ENCODE results near the gene ZNF345. TPM values are rescaled to one million over a fixed set of nuclear protein-coding genes. Genes with fewer than 3 reads are reported as not detected.

The ZNF345 gene
- total RNA-seq = 1 to 10 TPM; 3.0 to 4.5 TPM
- long read RNA-seq, partial matches to known transcripts = 0 of 4 reads
- long read RNA-seq, other reads (novel, unspliced or antisense) = 2 of 4 reads

GRCh38 chr19:36850559-36851442 is at the start of gene ZNF345:
Gene ZNF345 (plus strand): TSS chr19:36850876. CDS start chr19:36876831, 25,955 bp downstream.
- intact Hi-C loops (cut with DNase I) = no loop called here
- peak; percentile 97 to 98 for ATAC-seq
- peak; percentile 93 for DNase-seq

GRCh38 chr19:36805364-36805763 is 45.3 kb upstream of the ZNF345 start:
- DNase-seq (no peak), ATAC-seq (no peak)
- intact Hi-C loops (cut with DNase I) = no loop called here

DNA sequence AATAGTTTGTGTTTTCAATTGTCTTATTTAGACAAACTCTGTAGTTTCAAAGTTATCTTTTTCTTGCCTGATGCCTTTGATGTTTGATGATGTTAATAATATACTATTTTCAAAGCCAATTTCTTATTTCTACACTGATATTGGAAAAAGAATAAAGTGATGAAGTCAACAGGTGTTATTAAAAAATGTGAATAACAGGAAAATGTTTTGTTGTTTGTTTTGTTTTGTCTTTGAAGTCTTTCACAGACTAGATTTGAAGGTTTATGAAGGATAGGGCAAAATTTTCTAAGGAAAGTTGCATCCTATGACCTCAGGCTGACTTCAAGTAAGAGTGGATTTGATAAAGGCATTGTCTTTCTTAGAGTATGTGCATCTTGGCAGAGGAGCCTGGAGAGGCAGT is 43.6 kb upstream of the ZNF345 start:
- ATAC-seq (no peak), DNase-seq (no peak)
- intact Hi-C loops (cut with DNase I) = no loop called here

GRCh38 chr19:36819130-36819630 is 31.5 kb upstream of the ZNF345 start:
- intact Hi-C loops (cut with DNase I) = no loop called here

DNA sequence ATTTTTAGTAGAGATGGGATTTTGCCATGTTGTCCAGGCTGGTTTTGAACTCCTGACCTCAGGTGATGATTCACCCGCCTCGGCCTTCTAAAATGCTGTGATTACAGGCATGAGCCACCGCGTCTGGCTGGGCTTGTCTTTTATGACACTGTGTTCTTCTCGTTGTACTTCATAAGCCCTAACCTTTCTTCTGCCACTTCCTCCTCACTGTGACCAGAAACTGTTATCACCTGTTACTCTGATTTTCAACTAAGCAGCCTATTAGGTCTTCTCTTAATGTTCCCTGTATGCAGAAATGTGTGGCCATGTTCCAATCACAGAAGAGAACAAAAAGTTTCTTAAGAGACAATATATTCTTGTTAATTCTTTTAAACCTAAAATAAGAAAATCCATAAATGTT is 28.9 kb upstream of the ZNF345 start:
- no peak for DNase-seq
- ATAC-seq = no peak
- intact Hi-C loops (cut with DNase I) = no loop called here

More at GRCh38 chr19:36819130-36819630, 31.5 kb upstream of the ZNF345 start:
- no peak for DNase-seq
- no peak for ATAC-seq

DNA sequence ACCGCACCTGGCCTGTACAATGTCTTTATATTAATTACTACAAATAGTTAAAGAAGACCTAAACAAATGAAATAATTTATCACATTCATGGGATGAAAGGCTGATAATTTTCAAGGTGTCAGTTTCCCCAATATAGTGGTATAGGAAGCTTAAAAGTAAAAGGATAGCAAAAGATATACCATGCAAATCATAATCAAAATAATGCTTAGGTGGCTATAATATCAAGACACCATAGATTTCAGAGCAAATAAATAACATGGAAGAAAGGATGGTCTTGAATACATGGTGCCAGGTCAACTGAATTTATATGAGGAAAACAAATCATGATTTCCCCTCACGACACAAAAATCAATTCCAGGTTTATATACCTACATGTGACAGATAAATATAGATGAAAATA is 17.2 kb upstream of the ZNF345 start:
- ATAC-seq (no peak), DNase-seq (no peak)
- intact Hi-C loops (cut with DNase I) = loop anchor here in 1 of 2 donors (10.0 kb wide), 1 partner anchor 81 kb away; the partner anchor contains the start of genes ZNF568 and ZNF829

DNA sequence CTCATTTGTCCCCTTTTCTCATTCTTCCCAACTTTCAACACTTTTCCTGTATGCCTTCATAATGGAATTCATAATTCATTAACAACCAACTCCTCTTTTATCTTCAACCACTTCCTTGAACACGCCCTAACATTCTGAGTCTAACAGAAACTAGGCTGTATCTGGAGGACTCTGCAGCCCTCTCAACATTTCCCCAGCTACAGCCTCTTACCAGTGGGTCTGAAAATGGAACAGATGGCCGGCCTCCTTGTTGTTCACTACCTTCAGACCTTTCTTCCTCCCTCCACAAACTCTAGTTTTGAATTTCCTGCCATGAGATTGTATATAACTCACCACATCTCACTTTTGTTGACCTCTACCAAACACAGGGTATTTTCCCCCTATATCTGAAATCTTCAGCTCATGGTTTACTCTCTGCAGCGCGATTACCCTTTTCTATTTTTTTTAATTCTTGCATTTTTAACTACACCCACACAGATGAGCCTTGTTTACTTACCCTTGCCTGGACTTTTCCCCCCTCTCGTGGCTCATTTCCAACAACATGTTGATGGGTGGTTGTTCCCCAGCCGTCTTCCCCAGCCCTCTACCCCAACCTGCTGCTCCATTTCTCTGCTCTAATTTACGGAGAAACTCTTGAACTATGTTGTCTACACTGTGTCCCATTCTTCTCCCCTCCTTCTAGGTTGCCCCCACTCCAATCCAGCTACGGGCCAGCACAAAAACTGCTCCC is 13.3 kb upstream of the ZNF345 start:
- DNase-seq (no peak), ATAC-seq (no peak)
- intact Hi-C loops (cut with DNase I) = loop anchor here in 1 of 2 donors (10.0 kb wide), 1 partner anchor 77 kb away; the partner anchor contains the start of genes ZNF568 and ZNF829

DNA sequence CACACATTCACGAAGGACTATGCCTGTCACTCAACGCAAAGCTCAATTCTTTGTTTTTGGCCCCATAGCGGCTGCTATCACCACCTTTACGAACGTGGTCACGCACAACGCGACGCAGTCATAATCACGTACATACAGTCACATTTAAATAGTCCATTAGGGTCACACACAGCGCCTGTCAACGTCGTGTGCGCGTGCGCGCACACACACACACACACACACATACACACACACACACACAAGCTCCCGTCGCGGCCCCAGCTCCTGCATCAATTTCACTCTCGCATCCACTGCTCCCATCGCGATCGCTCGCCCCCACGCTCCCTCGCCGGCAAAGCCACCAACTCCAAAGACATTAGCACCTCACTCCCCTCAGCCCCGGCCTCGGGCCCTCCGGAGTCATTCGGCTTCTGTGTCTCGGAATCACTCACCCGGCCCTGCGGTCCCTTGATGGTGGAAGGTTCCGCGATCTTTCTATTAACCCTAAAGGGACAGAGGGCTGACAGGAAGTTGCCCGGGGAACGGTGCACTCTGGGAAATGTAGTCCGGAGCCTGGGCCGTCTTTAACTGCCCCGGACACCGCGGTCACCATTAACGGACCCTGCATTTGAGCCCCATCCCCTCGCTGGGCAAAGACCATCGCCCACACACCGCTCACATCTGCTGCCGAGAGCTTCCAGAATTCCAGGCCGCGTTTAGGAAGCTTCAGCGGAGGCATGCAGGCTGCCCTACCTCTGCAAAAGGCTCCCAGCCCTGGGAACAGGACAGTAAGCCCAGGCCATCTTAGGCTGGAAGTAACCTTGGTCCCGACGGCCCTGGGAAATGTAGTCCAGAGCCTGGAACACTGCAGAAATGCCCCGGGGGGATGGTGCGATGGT is 12.5 kb upstream of the ZNF345 start, which contains the start of gene ZNF790:
Gene ZNF790, minus strand, starts transcription at position 482 of the 878 bp plus-strand sequence. CDS start 12,768 bp downstream, outside the sequence.
- intact Hi-C loops (cut with DNase I) = loop anchor here in 1 of 2 donors (10.0 kb wide), 1 partner anchor 77 kb away; the partner anchor contains the start of genes ZNF568 and ZNF829
- peak; percentile 91 for DNase-seq
- ATAC-seq = peak; percentile 99 to 100

GRCh38 chr19:36838784-36839324 is 11.8 kb upstream of the ZNF345 start:
- no peak for DNase-seq
- ATAC-seq = no peak
- intact Hi-C loops (cut with DNase I) = loop anchor here in 1 of 2 donors (10.0 kb wide), 1 partner anchor 76 kb away; the partner anchor contains the start of genes ZNF568 and ZNF829

DNA sequence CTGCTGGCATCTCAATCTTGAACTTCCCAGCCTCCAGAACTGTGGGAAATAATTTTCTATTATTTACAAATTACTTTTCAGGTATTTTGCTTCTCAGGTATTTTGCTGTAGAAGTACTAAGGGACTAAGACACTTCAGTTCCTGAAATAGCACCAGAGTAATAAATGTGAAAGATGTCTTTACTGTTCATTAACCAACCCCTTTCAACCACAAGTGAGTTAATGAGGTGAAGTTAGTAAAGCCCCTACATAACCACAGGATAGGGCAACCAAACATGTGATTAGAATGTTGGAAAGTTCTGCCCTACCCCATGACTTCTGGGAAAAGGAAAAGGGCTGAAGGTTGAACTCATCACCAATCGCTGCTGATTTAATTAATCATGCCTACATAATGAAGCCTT is 2.7 kb upstream of the ZNF345 start:
- DNase-seq = no peak
- ATAC-seq = no peak
- intact Hi-C loops (cut with DNase I) = loop anchor here in 1 of 2 donors (10.0 kb wide), 1 partner anchor 53 kb away; no protein-coding TSS in a partner anchor

DNA sequence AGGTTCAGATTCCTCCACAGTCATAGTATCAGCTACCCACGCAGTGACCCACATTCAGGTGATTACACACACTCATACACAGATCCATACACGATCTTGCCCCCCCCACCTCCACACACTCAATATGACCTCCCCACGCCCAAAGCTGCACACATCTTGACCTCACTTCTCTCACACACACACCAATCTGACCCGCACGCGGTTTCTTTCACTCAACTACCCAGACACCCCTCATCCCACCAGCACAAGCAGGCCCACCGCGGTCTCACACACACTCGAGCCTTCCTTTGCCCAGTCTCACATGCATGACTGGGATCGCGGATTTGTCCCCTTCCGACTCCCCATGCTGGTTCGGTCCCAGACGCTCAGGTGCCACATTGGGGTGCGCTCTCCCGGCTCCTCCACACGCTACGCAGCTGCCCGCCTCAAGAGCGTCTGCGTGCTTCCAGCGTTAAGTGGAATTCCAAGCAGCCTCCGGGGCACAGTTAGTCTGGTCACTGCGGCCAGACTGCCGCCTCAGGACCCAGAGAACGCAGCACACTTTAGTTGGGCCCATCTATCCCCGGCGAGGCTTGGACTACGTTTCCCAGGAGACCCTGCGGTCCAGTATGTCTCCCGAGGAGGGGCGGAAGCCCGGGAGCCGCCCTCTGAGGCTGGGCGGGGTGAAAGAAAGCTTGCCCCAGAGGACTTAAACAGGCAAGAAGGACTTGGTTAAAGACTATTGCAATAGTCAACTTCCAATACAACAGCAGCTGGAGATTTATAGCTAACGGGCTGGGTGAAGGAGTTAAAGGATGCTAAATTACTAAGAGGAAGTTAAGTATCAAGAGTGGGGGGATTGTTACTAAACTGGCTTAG is 746 bp upstream of the ZNF345 start:
- ATAC-seq = peak; percentile 98 to 99
- peak; percentile 94 for DNase-seq
- intact Hi-C loops (cut with DNase I) = loop anchor here in 1 of 2 donors (10.0 kb wide), 1 partner anchor 55 kb away; no protein-coding TSS in a partner anchor

- DNase-seq = no peak
- no peak for ATAC-seq
- intact Hi-C loops (cut with DNase I) = no loop called here
Observed at GRCh38 chr19:36851898-36852297, 1.2 kb downstream of the ZNF345 start.

DNA sequence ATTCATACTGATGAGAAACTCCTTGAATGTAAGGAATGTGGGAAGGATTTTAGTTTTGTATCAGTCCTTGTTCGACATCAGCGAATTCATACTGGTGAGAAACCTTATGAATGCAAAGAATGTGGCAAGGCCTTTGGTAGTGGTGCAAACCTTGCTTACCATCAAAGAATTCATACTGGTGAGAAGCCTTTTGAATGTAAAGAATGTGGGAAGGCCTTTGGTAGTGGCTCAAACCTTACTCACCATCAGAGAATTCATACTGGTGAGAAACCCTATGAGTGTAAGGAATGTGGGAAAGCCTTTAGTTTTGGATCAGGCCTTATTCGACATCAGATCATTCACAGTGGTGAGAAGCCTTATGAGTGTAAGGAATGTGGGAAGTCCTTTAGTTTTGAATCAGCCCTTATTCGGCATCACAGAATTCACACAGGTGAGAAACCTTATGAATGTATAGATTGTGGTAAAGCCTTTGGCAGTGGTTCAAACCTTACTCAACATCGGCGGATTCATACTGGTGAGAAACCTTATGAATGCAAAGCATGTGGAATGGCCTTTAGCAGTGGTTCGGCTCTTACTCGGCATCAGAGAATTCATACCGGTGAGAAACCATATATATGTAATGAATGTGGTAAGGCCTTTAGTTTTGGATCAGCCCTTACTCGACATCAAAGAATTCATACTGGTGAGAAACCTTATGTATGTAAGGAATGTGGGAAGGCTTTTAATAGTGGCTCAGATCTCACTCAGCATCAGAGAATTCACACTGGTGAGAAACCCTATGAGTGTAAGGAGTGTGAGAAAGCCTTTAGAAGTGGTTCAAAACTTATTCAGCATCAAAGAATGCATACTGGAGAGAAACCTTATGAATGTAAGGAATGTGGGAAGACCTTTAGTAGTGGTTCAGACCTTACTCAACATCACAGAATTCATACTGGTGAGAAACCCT is 26.6 kb downstream of the ZNF345 start:
- no peak for ATAC-seq
- intact Hi-C loops (cut with DNase I) = no loop called here
- DNase-seq = no peak

GRCh38 chr19:36891768-36892357 is 41.2 kb downstream of the ZNF345 start:
- intact Hi-C loops (cut with DNase I) = no loop called here
- DNase-seq (no peak), ATAC-seq (no peak)

DNA sequence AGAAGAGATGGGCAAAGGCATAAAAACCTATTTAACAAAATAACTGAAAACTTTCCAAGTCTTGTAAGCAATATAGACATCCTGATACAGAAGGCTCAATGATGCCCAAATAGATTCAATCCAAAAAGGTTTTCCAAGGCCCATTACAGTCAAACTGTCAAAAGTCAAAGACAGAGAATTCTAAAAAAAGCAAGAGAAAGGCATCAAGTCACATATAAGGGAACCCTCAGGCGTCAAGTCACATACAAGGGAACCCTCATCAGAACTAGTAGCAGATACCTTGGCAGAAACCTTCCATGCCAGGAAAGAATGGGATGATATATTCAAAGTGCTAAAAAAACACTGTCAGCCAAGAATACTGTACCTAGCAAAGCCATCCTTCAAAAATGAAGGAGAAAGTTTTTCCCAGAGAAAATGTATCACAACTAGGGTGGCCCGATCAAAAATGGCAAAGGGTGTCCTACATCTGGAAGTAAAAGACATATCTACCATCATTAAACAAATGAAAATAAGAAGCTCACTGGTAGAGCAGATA is 44.2 kb downstream of the ZNF345 start:
- intact Hi-C loops (cut with DNase I) = no loop called here
- ATAC-seq (no peak), DNase-seq (no peak)
